SK-N-SH (cell line): ENCODE data around the gene CCDC141. TPM values are rescaled to one million over a fixed set of nuclear protein-coding genes. Genes with fewer than 3 reads are reported as not detected.

ENCODE experiments used
- CTCF ChIA-PET: fragments of 300-600, 350-600 bp; formaldehyde crosslinking; extraction: SDS; loops from one replicate; lab custom pipeline; 2021; lab: Yijun Ruan, JAX
- POLR2A ChIA-PET: fragments of 350-600 bp; sonication (Branson Sonifier 250); formaldehyde crosslinking; extraction: SDS; loops from one replicate; lab custom pipeline; 2020; ENCODE audit warnings: antibody characterized with exemption, inconsistent platforms; lab: Yijun Ruan, JAX
- DNase-seq: peaks from one replicate; pipeline ENCODE4 v3.0.0; 2012
- H2AFZ ChIP-seq: fragments of 200-600 bp; sonication (generic); 2 replicates; pipeline ENCODE4 v1.8.1; 2016; ENCODE audit warnings: antibody characterized with exemption, mild to moderate bottlenecking, low read depth
- H3F3A ChIP-seq: fragments of 200-600 bp; sonication (generic); replicated peaks from 2 replicates; pipeline ENCODE3; 2016; ENCODE audit warnings: antibody characterized with exemption, mild to moderate bottlenecking; ENCODE audit not compliant: insufficient read depth
- H3K27ac ChIP-seq, 2 experiments: fragments of 200-500 bp in 1 of 2; fragments of 200-600 bp in 1 of 2; sonication (Bioruptor generic) in 1 of 2; sonication (generic), shearing (Covaris generic) in 1 of 2; 2 replicates each; pipeline versions ENCODE4 v1.5.1 to v1.6.1; 2014 to 2016; ENCODE audit warnings: low read depth in 2 of 2, inconsistent platforms in 1 of 2, low read length in 1 of 2, mild to moderate bottlenecking in 1 of 2, mixed read lengths in 1 of 2
- H3K27me3 ChIP-seq: fragments of 200-600 bp; sonication (generic), shearing (Covaris generic); 2 replicates; pipeline ENCODE4 v1.6.1; 2016; ENCODE audit warnings: mixed run types; ENCODE audit not compliant: insufficient read depth
- H3K36me3 ChIP-seq, 2 experiments: fragments of 200-500 bp in 1 of 2; fragments of 200-600 bp in 1 of 2; sonication (Bioruptor generic) in 1 of 2; sonication (generic) in 1 of 2; replicated peaks in 1 of 2; 2 replicates each; pipeline versions ENCODE3 to v1.5.1; 2014 to 2016; ENCODE audit warnings: low read length in 1 of 2, mild to moderate bottlenecking in 1 of 2; ENCODE audit not compliant: insufficient read depth in 2 of 2, control insufficient read depth in 1 of 2
- H3K4me1 ChIP-seq, 2 experiments: fragments of 200-500 bp in 1 of 2; fragments of 200-600 bp in 1 of 2; sonication (Bioruptor generic) in 1 of 2; sonication (generic), shearing (Covaris generic) in 1 of 2; 2 replicates each; pipeline versions ENCODE4 v1.5.1 to v1.6.1; 2014 to 2016; ENCODE audit warnings: low read depth in 1 of 2, low read length in 1 of 2, mixed run types in 1 of 2; ENCODE audit not compliant: insufficient read depth in 2 of 2, control insufficient read depth in 1 of 2
- H3K4me2 ChIP-seq: fragments of 200-600 bp; sonication (generic), shearing (Covaris generic); 2 replicates; pipeline ENCODE4 v1.6.1; 2017; ENCODE audit warnings: mixed run types
- H3K4me3 ChIP-seq, 2 experiments: fragments of 200-500 bp in 1 of 2; fragments of 200-600 bp in 1 of 2; sonication (Bioruptor generic) in 1 of 2; sonication (generic), shearing (Covaris generic) in 1 of 2; 2 replicates each; pipeline versions ENCODE4 v1.5.1 to v1.8.1; 2014 to 2016; ENCODE audit warnings: low read depth in 2 of 2, inconsistent platforms in 1 of 2, low read length in 1 of 2, mild to moderate bottlenecking in 1 of 2, mixed read lengths in 1 of 2, moderate library complexity in 1 of 2
- H3K79me2 ChIP-seq: fragments of 200-600 bp; sonication (generic); 2 replicates; pipeline ENCODE4 v1.8.1; 2017; ENCODE audit warnings: mild to moderate bottlenecking; ENCODE audit not compliant: insufficient read depth
- H3K9ac ChIP-seq: fragments of 200-600 bp; sonication (generic); 2 replicates; pipeline ENCODE4 v1.6.1; 2017; ENCODE audit warnings: mixed run types
- H3K9me2 ChIP-seq: fragments of 200-600 bp; sonication (generic); 2 replicates; pipeline ENCODE4 v1.6.1; 2017; ENCODE audit warnings: mixed run types
- H3K9me3 ChIP-seq: fragments of 200-600 bp; sonication (generic); 2 replicates; pipeline ENCODE4 v1.6.1; 2017; ENCODE audit warnings: mixed run types, mild to moderate bottlenecking, moderate library complexity
- H4K20me1 ChIP-seq: fragments of 200-600 bp; sonication (generic); 2 replicates; pipeline ENCODE4 v1.6.1; 2017; ENCODE audit warnings: mild to moderate bottlenecking, mixed run types; ENCODE audit not compliant: insufficient read depth
- ELF1 ChIP-seq: IDR thresholded peaks from 2 replicates; pipeline ENCODE4 v1.4.0; 2012
- FOXJ3 ChIP-seq: sonication (generic); formaldehyde crosslinking; IDR thresholded peaks from 2 replicates; pipeline ENCODE4 v1.5.1; 2020; ENCODE audit warnings: mild to moderate bottlenecking, missing genetic modification reagents
- FOXM1 ChIP-seq: IDR thresholded peaks from 2 replicates; pipeline ENCODE4 v1.4.0; 2012; ENCODE audit warnings: low read depth, mild to moderate bottlenecking
- IRF3 ChIP-seq: fragments of 150-350 bp; IDR thresholded peaks from 2 replicates; pipeline ENCODE4 v1.6.1; 2016; ENCODE audit warnings: mild to moderate bottlenecking, low read depth, low read length
- MXI1 ChIP-seq: IDR thresholded peaks from 2 replicates; pipeline ENCODE4 v1.6.1; 2012; ENCODE audit warnings: mild to moderate bottlenecking, low read depth, low read length, improper control_type of control experiment
- NFIC ChIP-seq: IDR thresholded peaks from 2 replicates; pipeline ENCODE4 v1.4.0; 2012; ENCODE audit warnings: borderline replicate concordance
- POLR2AphosphoS5 ChIP-seq: IDR thresholded peaks from 2 replicates; pipeline ENCODE4 v1.6.1; 2012; ENCODE audit warnings: low read depth, low read length
- RAD21 ChIP-seq: IDR thresholded peaks from 2 replicates; pipeline ENCODE4 v1.6.1; 2012; ENCODE audit warnings: mild to moderate bottlenecking, low read length
- RCOR1 ChIP-seq: fragments of 150-350 bp; IDR thresholded peaks from 2 replicates; pipeline ENCODE4 v1.6.1; 2017; ENCODE audit warnings: antibody characterized with exemption, low read length
- REST ChIP-seq: IDR thresholded peaks from 2 replicates; pipeline ENCODE4 v1.6.1; 2012; ENCODE audit warnings: mild to moderate bottlenecking, low read depth, low read length, moderate library complexity
- SIN3A ChIP-seq: IDR thresholded peaks from 2 replicates; pipeline ENCODE4 v1.6.1; 2012; ENCODE audit warnings: low read depth, mild to moderate bottlenecking, low read length, moderate library complexity, borderline replicate concordance
- TCF12 ChIP-seq: IDR thresholded peaks from 2 replicates; pipeline ENCODE4 v1.4.0; 2012
- TEAD4 ChIP-seq: IDR thresholded peaks from 2 replicates; pipeline ENCODE4 v1.4.0; 2012; ENCODE audit warnings: mild to moderate bottlenecking, borderline replicate concordance; ENCODE audit not compliant: insufficient read depth
- USF1 ChIP-seq: IDR thresholded peaks from 2 replicates; pipeline ENCODE4 v1.4.0; 2012; ENCODE audit warnings: low read depth, borderline replicate concordance
- USF2 ChIP-seq: fragments of 150-350 bp; IDR thresholded peaks from 2 replicates; pipeline ENCODE4 v1.6.1; 2017; ENCODE audit warnings: antibody characterized with exemption, low read length, low read depth, borderline replicate concordance
- WGBS: methylation state at CpG from one replicate; pipeline ENCODE4 v1.1.6; 2017; ENCODE audit warnings: low lambda C conversion rate; 5-methylcytosine and 5-hydroxymethylcytosine counted together
- polyA plus RNA-seq, 3 experiments: library from polyadenylated mRNA; depleted of rRNA; stranded (reverse); fragments of >200 nt; gene quantifications; 2 replicates each; pipeline ENCODE4 v1.2.3, GENCODE V29; 2012

The CCDC141 gene
- polyA plus RNA-seq, 1 of the 3 experiments (the other 2 are of a cell fraction), result 0.02 TPM

GRCh38 chr2:179072527-179072926, 22.6 kb upstream of the CCDC141 start:
- WGBS, result 6% methylated on average over 3 of the region's 3 CpGs
- Histone ChIP-seq H3K36me3 (no peaks in the 10 kb centered on the region), H3K27ac (no peak overlapping the region), H3F3A (no peaks in the 10 kb centered on the region), H3K4me2 (no peak overlapping the region), H3K9ac (no peak overlapping the region), H3K9me2 (no peaks in the 10 kb centered on the region), H3K79me2 (no peaks in the 10 kb centered on the region), H3K9me3 (no peaks in the 10 kb centered on the region), H2AFZ (no peak overlapping the region), H4K20me1 (no peaks in the 10 kb centered on the region), H3K27me3 (no peaks in the 10 kb centered on the region), H3K4me1 (no peaks in the 10 kb centered on the region), H3K4me3 (no peak overlapping the region)
- TF ChIP-seq SIN3A (no peak), FOXM1 (no peak), TEAD4 (no peak), USF2 (no peak), POLR2AphosphoS5 (no peak), NFIC (no peak), RCOR1 (no peak), FOXJ3 (no peak), RAD21 (no peak), USF1 (no peak), REST (no peak), ELF1 (no peak), TCF12 (no peak), MXI1 (no peak), IRF3 (no peak)
- POLR2A ChIA-PET, result no interaction called here
- CTCF ChIA-PET, result interaction anchor here (0.8 kb wide), 1 partner anchor 57 kb away, joined by 4 read pairs; no protein-coding TSS in a partner anchor
- no peak for DNase-seq
